IMR-90 (cell line): ENCODE measurements around the gene EIF3A. TPM values are rescaled to one million over a fixed set of nuclear protein-coding genes. Genes with fewer than 3 reads are reported as not detected.

Experiments
- ATAC-seq: fragments of 200-7000 bp; cut with Tn5 transposase; 2 replicates; pipeline ENCODE4 v1.9.1; 2020; ENCODE audit warnings: low read depth, mild to moderate bottlenecking, moderate library complexity
- BruUV-seq: library from RNA; stranded (reverse); fragments of 400-500 nt; replicated peaks from 2 replicates; lab custom pipeline; 2021; lab: Mats Ljungman, UMichigan
- CTCF ChIA-PET: fragments of 300-600 bp; formaldehyde crosslinking; extraction: SDS; loops from one replicate; lab custom pipeline; 2021; ENCODE audit warnings: antibody characterized with exemption; lab: Yijun Ruan, JAX
- POLR2A ChIA-PET: fragments of 300-600 bp; sonication (Branson Sonifier 250); formaldehyde crosslinking; loops from one replicate; lab custom pipeline; 2022; ENCODE audit warnings: antibody characterized with exemption; ENCODE audit not compliant: unreplicated experiment; lab: Charles Lee
- DNase-seq: peaks from one replicate; pipeline ENCODE4 v3.0.0; 2013
- H2AFZ ChIP-seq: replicated peaks from 2 replicates; pipeline ENCODE3; 2013; ENCODE audit warnings: low read length, mild to moderate bottlenecking; ENCODE audit not compliant: poor library complexity
- H2AK5ac ChIP-seq: 2 replicates; pipeline ENCODE4 v1.6.1; 2013; ENCODE audit warnings: low read depth, low read length, inconsistent platforms
- H2AK9ac ChIP-seq: replicated peaks from 2 replicates; pipeline ENCODE3; 2013; ENCODE audit warnings: mild to moderate bottlenecking, low read depth, low read length, moderate library complexity; ENCODE audit not compliant: poor library complexity
- H2BK120ac ChIP-seq: 2 replicates; pipeline ENCODE4 v1.6.1; 2013; ENCODE audit warnings: low read depth, low read length, inconsistent platforms
- H2BK15ac ChIP-seq: 3 replicates; pipeline ENCODE4 v1.6.1; 2013; ENCODE audit warnings: low read depth, low read length, inconsistent platforms
- H2BK20ac ChIP-seq: 2 replicates; pipeline ENCODE4 v1.6.1; 2013; ENCODE audit warnings: low read depth, mild to moderate bottlenecking, inconsistent platforms, low read length, moderate library complexity
- H2BK5ac ChIP-seq: 2 replicates; pipeline ENCODE4 v1.6.1; 2013; ENCODE audit warnings: mild to moderate bottlenecking, low read depth, low read length, inconsistent platforms; ENCODE audit not compliant: poor library complexity, severe bottlenecking
- H3K14ac ChIP-seq: replicated peaks from 2 replicates; pipeline ENCODE4 v1.6.1; 2013; ENCODE audit warnings: low read depth, low read length, inconsistent platforms
- H3K18ac ChIP-seq: 2 replicates; pipeline ENCODE4 v1.6.1; 2013; ENCODE audit warnings: low read depth, low read length, control low read depth
- H3K23ac ChIP-seq: 2 replicates; pipeline ENCODE4 v1.6.1; 2013; ENCODE audit warnings: low read depth, low read length, inconsistent platforms
- H3K27ac ChIP-seq: 2 replicates; pipeline ENCODE4 v1.5.1; 2013; ENCODE audit warnings: mild to moderate bottlenecking, control low read depth, low read length; ENCODE audit not compliant: insufficient read depth
- H3K27me3 ChIP-seq: 2 replicates; pipeline ENCODE4 v1.6.1; 2013; ENCODE audit warnings: low read length; ENCODE audit not compliant: control insufficient read depth, insufficient read depth
- H3K36me3 ChIP-seq: 2 replicates; pipeline ENCODE4 v1.6.1; 2013; ENCODE audit warnings: low read length, mixed read lengths; ENCODE audit not compliant: control insufficient read depth, insufficient read depth
- H3K4ac ChIP-seq: 2 replicates; pipeline ENCODE4 v1.6.1; 2013; ENCODE audit warnings: low read depth, low read length, inconsistent platforms
- H3K4me1 ChIP-seq: 2 replicates; pipeline ENCODE4 v1.6.1; 2013; ENCODE audit warnings: low read length, mixed read lengths; ENCODE audit not compliant: control insufficient read depth, insufficient read depth
- H3K4me2 ChIP-seq: 2 replicates; pipeline ENCODE4 v1.6.1; 2013; ENCODE audit warnings: low read depth, mild to moderate bottlenecking, control low read depth, low read length, moderate library complexity
- H3K4me3 ChIP-seq: 2 replicates; pipeline ENCODE4 v1.5.1; 2013; ENCODE audit warnings: low read depth, mild to moderate bottlenecking, control low read depth, low read length, moderate library complexity; ENCODE audit not compliant: insufficient read depth
- H3K56ac ChIP-seq: 2 replicates; pipeline ENCODE4 v1.6.1; 2013; ENCODE audit warnings: low read length, inconsistent platforms; ENCODE audit not compliant: insufficient read depth; ENCODE audit errors: extremely low read depth
- H3K79me1 ChIP-seq, 2 experiments: 2 replicates each; pipeline ENCODE4 v1.6.1; 2013; ENCODE audit warnings: low read length in 2 of 2, inconsistent platforms in 1 of 2, low read depth in 1 of 2
- H3K9ac ChIP-seq: 2 replicates; pipeline ENCODE4 v1.6.1; 2013; ENCODE audit warnings: low read depth, low read length, control low read depth
- H3K9me1 ChIP-seq: 2 replicates; pipeline ENCODE4 v1.6.1; 2013; ENCODE audit warnings: low read length, inconsistent platforms; ENCODE audit not compliant: insufficient read depth
- H3K9me3 ChIP-seq: 2 replicates; pipeline ENCODE4 v1.6.1; 2013; ENCODE audit warnings: low read length; ENCODE audit not compliant: control insufficient read depth, insufficient read depth
- H4K20me1 ChIP-seq: 2 replicates; pipeline ENCODE4 v1.6.1; 2013; ENCODE audit warnings: low read length, inconsistent platforms; ENCODE audit not compliant: insufficient read depth
- H4K5ac ChIP-seq: 2 replicates; pipeline ENCODE4 v1.6.1; 2013; ENCODE audit warnings: mild to moderate bottlenecking, low read depth, low read length, control low read depth
- H4K8ac ChIP-seq, 2 experiments: 2 replicates each; pipeline ENCODE4 v1.6.1; 2013; ENCODE audit warnings: low read depth in 2 of 2, low read length in 2 of 2, control low read depth in 1 of 2, inconsistent platforms in 1 of 2
- H4K91ac ChIP-seq: 2 replicates; pipeline ENCODE4 v1.6.1; 2013; ENCODE audit warnings: low read depth, low read length, inconsistent platforms; ENCODE audit not compliant: insufficient read depth
- CHD1 ChIP-seq: IDR thresholded peaks from 2 replicates; pipeline ENCODE4 v1.6.1; 2012; ENCODE audit warnings: low read depth, low read length, improper control_type of control experiment
- MXI1 ChIP-seq: IDR thresholded peaks from 2 replicates; pipeline ENCODE4 v1.6.1; 2012; ENCODE audit warnings: low read depth, mild to moderate bottlenecking, low read length, moderate library complexity, borderline replicate concordance
- RAD21 ChIP-seq: IDR thresholded peaks from 2 replicates; pipeline ENCODE4 v1.6.1; 2012; ENCODE audit warnings: low read length, improper control_type of control experiment
- WGBS, 2 experiments: methylation state at CpG; one replicate each; pipeline versions ENCODE4 v1.1.5 to v1.1.7; 2013; ENCODE audit warnings: missing lambda C conversion rate in 2 of 2; ENCODE audit not compliant: insufficient read length in 1 of 2; ENCODE audit errors: extremely low coverage in 2 of 2; 5-methylcytosine and 5-hydroxymethylcytosine counted together
- dilution Hi-C: fragments of 300-500 bp; cut with HindIII; formaldehyde crosslinking; loops from one replicate; pipeline ENCODE4 v1.14.3; 2018; ENCODE audit warnings: low sequenced_read_pairs; ENCODE audit not compliant: unreplicated experiment
- in situ Hi-C: fragments of 300-500 bp; cut with MboI; formaldehyde crosslinking; loops from 3 replicates; pipeline ENCODE4 v1.14.3; 2019; ENCODE audit warnings: low sequenced_read_pairs, inconsistent platforms, mixed read lengths
- intact Hi-C: fragments of 100-400 bp; cut with micrococcal nuclease; formaldehyde crosslinking; loops from 2 replicates; pipeline ENCODE4 v1.10.0; 2022
- polyA plus RNA-seq, 3 experiments: library from polyadenylated mRNA; depleted of rRNA; stranded (reverse); fragments of >200 nt; gene quantifications; 2 replicates each; pipeline ENCODE4 v1.2.3, GENCODE V29; 2012; ENCODE audit warnings: low replicate concordance in 1 of 3
- total RNA-seq: library from RNA; depleted of rRNA; stranded (reverse); fragments of >200 nt; gene quantifications from 2 replicates; pipeline ENCODE4 v1.2.3, GENCODE V29; 2012
- TF ChIP-seq, protein P1 (sequence below): fragments of 150-350 bp; IDR thresholded peaks from 2 replicates; pipeline ENCODE4 v1.6.1; 2017; ENCODE audit warnings: mild to moderate bottlenecking, antibody characterized with exemption, low read length, low read depth

Gene EIF3A
- total and polyA plus RNA-seq, 2 of the 4 experiments (the other 2 are of a cell fraction), result 49.6 to 145 TPM

GRCh38 chr10:119045561-119045960, 35.1 kb downstream of the EIF3A start:
- no peak for ATAC-seq
- H4K20me1 ChIP-seq, result peaks cover 85% of the 10 kb centered on the region
- no peak overlapping the region for H4K8ac ChIP-seq
- no peak overlapping the region for H3K56ac ChIP-seq
- H3K36me3 ChIP-seq, result peaks cover 76% of the 10 kb centered on the region
- no peak overlapping the region for H2BK20ac ChIP-seq
- H3K4me1 ChIP-seq, result no peaks in the 10 kb centered on the region; the same call in 1 of the 2 replicates
- ChIA-PET CTCF (no interaction called here), POLR2A (no interaction called here)
- no peak overlapping the region for H2AK5ac ChIP-seq
- H3K9me1 ChIP-seq, result peaks cover 3% of the 10 kb centered on the region; the same call in 1 of the 2 replicates
- in situ Hi-C loops (no loop called here), intact Hi-C loops (no loop called here), dilution Hi-C loops (no loop called here)
- no peak overlapping the region for H3K4me3 ChIP-seq
- H2AK9ac ChIP-seq, result no peak overlapping the region
- H3K9ac ChIP-seq, result no peak overlapping the region
- H3K4ac ChIP-seq, result no peak overlapping the region
- no peak overlapping the region for H3K27ac ChIP-seq
- no peak overlapping the region for H2BK15ac ChIP-seq
- peaks cover 36 to 58% of the 10 kb centered on the region in 2 experiments for H3K79me1 ChIP-seq
- no peaks in the 10 kb centered on the region for H3K9me3 ChIP-seq
- H3K18ac ChIP-seq, result no peak overlapping the region
- H3K14ac ChIP-seq, result no peak overlapping the region
- H3K4me2 ChIP-seq, result no peak overlapping the region
- no peak overlapping the region for H2BK120ac ChIP-seq
- H2AFZ ChIP-seq, result no peak overlapping the region
- no peaks in the 10 kb centered on the region for H3K27me3 ChIP-seq
- no peak overlapping the region for H4K5ac ChIP-seq
- 95% methylated on average over 5 of the region's 7 CpGs; no CpG with 5 or more reads in 1 of the 2 experiments for WGBS, 2 experiments
- no TSS peak for BruUV-seq
- no peak for TF ChIP-seq RAD21
- no peak for TF ChIP-seq CHD1
- TF ChIP-seq, protein P1, sequence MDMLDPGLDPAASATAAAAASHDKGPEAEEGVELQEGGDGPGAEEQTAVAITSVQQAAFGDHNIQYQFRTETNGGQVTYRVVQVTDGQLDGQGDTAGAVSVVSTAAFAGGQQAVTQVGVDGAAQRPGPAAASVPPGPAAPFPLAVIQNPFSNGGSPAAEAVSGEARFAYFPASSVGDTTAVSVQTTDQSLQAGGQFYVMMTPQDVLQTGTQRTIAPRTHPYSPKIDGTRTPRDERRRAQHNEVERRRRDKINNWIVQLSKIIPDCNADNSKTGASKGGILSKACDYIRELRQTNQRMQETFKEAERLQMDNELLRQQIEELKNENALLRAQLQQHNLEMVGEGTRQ, result no peak
- no peak for TF ChIP-seq MXI1
- no peak overlapping the region for H2BK5ac ChIP-seq
- no peak overlapping the region for H4K91ac ChIP-seq
- no peak for DNase-seq
- H3K23ac ChIP-seq, result no peak overlapping the region
